Suprapubic skin (tissue), 4 donors: ENCODE results near the gene PSMA6. TPM values are rescaled to one million over a fixed set of nuclear protein-coding genes. Genes with fewer than 3 reads are reported as not detected.
A peak's percentile ranks its signal among the peaks of the same experiment; 100 is the strongest.

Source experiments
- DNase-seq, 2 donors: peaks; one replicate each; pipeline ENCODE4 v3.0.0-alpha.2; 2019; ENCODE audit warnings: low spot score in 2 of 2
- H3K27ac ChIP-seq: fragments of 200-600 bp; sonication (generic); one replicate; pipeline ENCODE4 v1.5.1; 2019
- H3K27me3 ChIP-seq: fragments of 200-600 bp; sonication (generic); one replicate; pipeline ENCODE4 v1.5.1; 2019
- H3K36me3 ChIP-seq: fragments of 200-600 bp; sonication (generic); one replicate; pipeline ENCODE4 v1.5.1; 2019
- H3K4me1 ChIP-seq: fragments of 200-600 bp; sonication (generic); one replicate; pipeline ENCODE4 v1.5.1; 2019
- H3K4me3 ChIP-seq: fragments of 200-600 bp; sonication (generic); one replicate; pipeline ENCODE4 v1.5.1; 2019; ENCODE audit warnings: mild to moderate bottlenecking
- H3K9me3 ChIP-seq: fragments of 200-600 bp; sonication (generic); one replicate; pipeline ENCODE4 v1.5.1; 2019
- EP300 ChIP-seq: sonication (generic); formaldehyde crosslinking; IDR thresholded peaks from one replicate; pipeline ENCODE4 v1.6.1; 2017; ENCODE audit warnings: antibody characterized with exemption
- POLR2A ChIP-seq, 2 donors: fragments of 450-650 bp; IDR thresholded peaks; one replicate each; pipeline ENCODE4 v1.6.1; 2017; ENCODE audit warnings: antibody characterized with exemption in 2 of 2, mild to moderate bottlenecking in 2 of 2, moderate library complexity in 2 of 2
- POLR2AphosphoS5 ChIP-seq, 3 donors: sonication (generic); formaldehyde crosslinking; IDR thresholded peaks; one replicate each; pipeline ENCODE4 v1.6.1; 2017; ENCODE audit warnings: antibody characterized with exemption in 3 of 3
- WGBS: methylation state at CpG from one replicate; pipeline ENCODE4 v1.1.5; 2018; 5-methylcytosine and 5-hydroxymethylcytosine counted together
- total RNA-seq, 4 donors: library from RNA; depleted of rRNA; stranded (reverse); fragments of >200 nt; gene quantifications; one replicate each; pipeline ENCODE4 v1.1.0, GENCODE V29; 2016
- TF ChIP-seq, protein P1 (sequence below), 2 donors: fragments of 200-600 bp in 1 of 2; fragments of 450-650 bp in 1 of 2; sonication (generic) in 1 of 2; IDR thresholded peaks; one replicate each; pipeline ENCODE4 v1.5.1; 2016 to 2019; ENCODE audit warnings: antibody characterized with exemption in 2 of 2, mild to moderate bottlenecking in 1 of 2, moderate library complexity in 1 of 2

PSMA6 gene
- 100 to 1,000 TPM in 3 of 4 donors, 10 to 100 TPM in 1; 80.4 to 133 (median 110) TPM for total RNA-seq

DNA sequence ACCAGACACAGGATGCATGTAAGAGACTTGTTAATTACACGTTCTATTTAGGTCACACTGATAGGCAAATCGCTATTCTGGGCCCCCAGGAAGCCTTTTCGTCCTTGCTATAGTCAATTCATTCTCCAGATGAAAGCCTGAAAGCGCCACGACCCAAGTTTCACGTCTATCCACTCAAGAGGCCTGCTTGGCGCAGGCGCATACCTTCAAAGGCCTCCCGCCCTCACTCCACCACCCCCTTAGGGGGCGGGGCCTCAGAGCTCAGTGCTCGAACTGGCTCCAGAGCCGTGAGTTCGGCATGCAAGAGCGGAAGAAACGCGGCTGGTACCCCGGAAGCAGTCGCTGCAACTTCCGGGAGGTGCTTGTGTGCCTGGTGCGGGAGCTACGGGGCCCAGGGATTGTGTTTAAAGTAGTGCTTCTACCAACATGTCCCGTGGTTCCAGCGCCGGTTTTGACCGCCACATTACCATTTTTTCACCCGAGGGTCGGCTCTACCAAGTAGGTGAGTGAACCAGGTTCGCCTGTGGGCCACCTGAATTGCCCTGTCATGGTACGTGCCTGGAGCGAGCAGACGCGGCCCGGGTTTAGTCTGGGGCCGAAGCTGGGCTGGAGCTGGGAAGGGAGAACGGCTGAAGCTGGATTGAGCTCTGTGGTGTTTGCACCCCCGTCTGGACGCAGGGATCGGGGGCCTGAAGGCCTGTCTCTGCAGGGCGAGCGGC is at the start of gene PSMA6:
Gene PSMA6, plus strand, starts transcription at position 332 of the 719 bp plus-strand sequence. Its CDS starts 95 bp downstream, at position 427.
- peak within 1 kb of the TSS; percentile 84 for H3K4me3 ChIP-seq
- no peaks in the 10 kb centered on the region for H3K36me3 ChIP-seq
- H3K9me3 ChIP-seq: no peaks in the 10 kb centered on the region
- H3K27me3 ChIP-seq: no peaks in the 10 kb centered on the region
- peak in 2 of 3 donors; percentile 67 to 78 for TF ChIP-seq POLR2AphosphoS5 (IDR thresholded peaks at IDR 0.05)
- TF ChIP-seq, protein P1, sequence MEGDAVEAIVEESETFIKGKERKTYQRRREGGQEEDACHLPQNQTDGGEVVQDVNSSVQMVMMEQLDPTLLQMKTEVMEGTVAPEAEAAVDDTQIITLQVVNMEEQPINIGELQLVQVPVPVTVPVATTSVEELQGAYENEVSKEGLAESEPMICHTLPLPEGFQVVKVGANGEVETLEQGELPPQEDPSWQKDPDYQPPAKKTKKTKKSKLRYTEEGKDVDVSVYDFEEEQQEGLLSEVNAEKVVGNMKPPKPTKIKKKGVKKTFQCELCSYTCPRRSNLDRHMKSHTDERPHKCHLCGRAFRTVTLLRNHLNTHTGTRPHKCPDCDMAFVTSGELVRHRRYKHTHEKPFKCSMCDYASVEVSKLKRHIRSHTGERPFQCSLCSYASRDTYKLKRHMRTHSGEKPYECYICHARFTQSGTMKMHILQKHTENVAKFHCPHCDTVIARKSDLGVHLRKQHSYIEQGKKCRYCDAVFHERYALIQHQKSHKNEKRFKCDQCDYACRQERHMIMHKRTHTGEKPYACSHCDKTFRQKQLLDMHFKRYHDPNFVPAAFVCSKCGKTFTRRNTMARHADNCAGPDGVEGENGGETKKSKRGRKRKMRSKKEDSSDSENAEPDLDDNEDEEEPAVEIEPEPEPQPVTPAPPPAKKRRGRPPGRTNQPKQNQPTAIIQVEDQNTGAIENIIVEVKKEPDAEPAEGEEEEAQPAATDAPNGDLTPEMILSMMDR (IDR thresholded peaks at IDR 0.05): no peak
- peak in 1 of 2 donors; percentile 77 for TF ChIP-seq POLR2A (IDR thresholded peaks at IDR 0.05)
- TF ChIP-seq EP300: no peak
- DNase-seq: peak; percentile 98 to 99
- 0% methylated on average over 22 of the region's 40 CpGs for WGBS
- H3K4me1 ChIP-seq: peaks cover 56% of the 10 kb centered on the region
- H3K27ac ChIP-seq: peak within 1 kb of the TSS; percentile 94

DNA sequence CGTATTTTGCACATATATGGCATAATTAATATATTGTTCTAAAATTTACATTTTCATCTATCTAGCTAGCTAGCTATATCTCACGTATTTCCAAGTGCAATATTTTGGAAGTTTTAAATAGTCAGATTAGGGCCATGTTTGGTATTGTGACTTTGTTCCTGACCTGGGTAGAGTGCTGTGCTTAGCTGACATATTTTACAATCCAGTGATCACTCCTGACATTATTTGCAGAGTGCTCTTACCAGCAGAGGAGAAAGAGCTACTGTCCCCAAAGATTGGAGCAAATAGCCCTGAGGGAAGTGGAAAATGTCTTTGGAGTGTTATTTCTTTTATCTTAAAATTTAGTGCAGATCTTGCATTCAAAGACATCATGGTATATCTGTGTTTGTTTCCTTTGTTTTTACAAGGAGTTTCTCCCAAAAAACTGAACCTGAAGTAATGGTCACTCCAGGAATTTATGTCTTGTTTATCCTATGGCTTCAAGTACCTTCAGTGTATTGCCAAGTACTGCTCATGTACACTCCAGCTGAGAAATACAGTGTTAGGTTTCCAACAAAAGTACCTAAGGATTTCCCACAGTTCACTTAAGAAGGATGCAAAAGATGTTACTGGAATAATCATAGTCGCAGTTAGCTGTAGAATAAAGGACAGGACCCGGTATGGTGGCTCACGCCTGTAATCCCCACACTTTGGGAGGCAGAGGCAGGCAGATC is 49.4 kb upstream of the PSMA6 start:
- H3K9me3 ChIP-seq: no peaks in the 10 kb centered on the region
- TF ChIP-seq EP300 (no peak), POLR2AphosphoS5 (IDR thresholded peaks at IDR 0.05) (no peak), POLR2A (IDR thresholded peaks at IDR 0.05) (no peak)
- TF ChIP-seq, protein P1 (IDR thresholded peaks at IDR 0.05): no peak
- no peaks in the 10 kb centered on the region for H3K4me1 ChIP-seq
- no peaks in the 10 kb centered on the region for H3K36me3 ChIP-seq
- DNase-seq: no peak
- no peak overlapping the region for H3K27ac ChIP-seq
- H3K4me3 ChIP-seq: no peak overlapping the region
- 98% methylated on average over 5 of the region's 5 CpGs for WGBS
- no peaks in the 10 kb centered on the region for H3K27me3 ChIP-seq

DNA sequence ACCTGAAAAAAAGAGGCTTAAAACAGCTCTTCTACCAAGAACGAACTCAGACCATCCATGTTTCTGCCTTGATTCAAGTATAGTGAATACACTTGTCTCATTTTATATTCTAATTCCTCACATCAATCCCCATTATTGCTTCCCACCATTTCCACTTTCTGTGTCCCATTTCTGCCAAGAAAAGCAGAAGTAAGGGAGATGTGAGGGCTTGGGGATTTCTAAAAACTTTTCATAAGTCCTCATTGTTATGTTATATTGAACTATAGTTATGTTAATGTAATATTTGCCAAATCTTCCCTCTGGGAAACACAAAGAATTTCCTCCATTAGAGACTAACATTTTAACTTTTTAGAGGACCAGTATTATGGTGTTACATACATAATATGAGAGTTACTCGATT is 48.2 kb upstream of the PSMA6 start:
- H3K4me3 ChIP-seq: no peak overlapping the region
- H3K4me1 ChIP-seq: no peaks in the 10 kb centered on the region
- no peak for DNase-seq
- no peaks in the 10 kb centered on the region for H3K27me3 ChIP-seq
- 86% methylated on average over 2 of the region's 2 CpGs for WGBS
- no peak for TF ChIP-seq POLR2AphosphoS5 (IDR thresholded peaks at IDR 0.05)
- TF ChIP-seq, protein P1 (IDR thresholded peaks at IDR 0.05): no peak
- TF ChIP-seq EP300: no peak
- TF ChIP-seq POLR2A (IDR thresholded peaks at IDR 0.05): no peak
- H3K9me3 ChIP-seq: no peaks in the 10 kb centered on the region
- no peak overlapping the region for H3K27ac ChIP-seq
- no peaks in the 10 kb centered on the region for H3K36me3 ChIP-seq

DNA sequence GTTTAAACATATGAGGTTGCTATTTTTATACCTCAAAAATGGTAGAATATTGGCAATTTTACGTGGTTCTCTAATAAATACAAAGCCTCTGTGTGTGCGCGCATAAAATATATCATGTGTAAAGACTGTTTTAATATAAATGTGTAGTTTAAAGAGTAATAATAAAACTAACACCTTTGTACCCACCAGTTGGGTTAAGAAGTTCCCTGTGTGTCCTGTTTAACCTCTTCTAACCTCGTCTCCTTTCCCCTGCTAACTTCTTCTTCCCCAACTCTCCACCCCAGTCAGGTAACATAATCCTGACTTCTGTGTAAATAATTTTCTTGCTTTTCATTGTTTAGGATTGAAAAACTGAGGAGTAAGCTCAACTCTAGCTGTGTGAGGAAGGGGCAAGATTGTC is 47.6 kb upstream of the PSMA6 start:
- no peak for DNase-seq
- no peaks in the 10 kb centered on the region for H3K4me1 ChIP-seq
- H3K27ac ChIP-seq: no peak overlapping the region
- no peaks in the 10 kb centered on the region for H3K36me3 ChIP-seq
- TF ChIP-seq EP300: no peak
- no peak for TF ChIP-seq POLR2A (IDR thresholded peaks at IDR 0.05)
- TF ChIP-seq, protein P1 (IDR thresholded peaks at IDR 0.05): no peak
- TF ChIP-seq POLR2AphosphoS5 (IDR thresholded peaks at IDR 0.05): no peak
- no peak overlapping the region for H3K4me3 ChIP-seq
- no peaks in the 10 kb centered on the region for H3K9me3 ChIP-seq
- no peaks in the 10 kb centered on the region for H3K27me3 ChIP-seq
- WGBS: 97% methylated on average over 4 of the region's 4 CpGs

DNA sequence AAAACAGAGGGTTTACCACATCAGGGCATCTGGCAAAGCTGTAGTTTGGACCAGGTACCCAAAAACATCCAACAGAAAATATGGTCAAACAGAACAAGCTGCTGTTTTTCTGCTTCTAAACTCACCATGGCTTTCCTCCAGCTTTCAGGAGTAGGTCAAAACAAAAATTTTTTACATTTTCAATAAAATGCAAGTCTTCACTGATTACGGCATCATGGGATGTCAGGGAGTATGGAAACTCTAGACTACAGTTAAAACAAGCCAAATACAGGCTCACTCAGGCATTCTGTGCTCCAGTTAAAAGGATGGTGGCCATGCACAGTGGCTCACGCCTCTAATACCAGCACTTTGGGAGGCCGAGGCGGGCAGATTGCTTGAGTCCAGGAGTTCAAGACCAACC is 47.1 kb upstream of the PSMA6 start:
- no peak for TF ChIP-seq POLR2AphosphoS5 (IDR thresholded peaks at IDR 0.05)
- TF ChIP-seq, protein P1 (IDR thresholded peaks at IDR 0.05): no peak
- TF ChIP-seq EP300: no peak
- TF ChIP-seq POLR2A (IDR thresholded peaks at IDR 0.05): no peak
- H3K36me3 ChIP-seq: no peaks in the 10 kb centered on the region
- H3K27me3 ChIP-seq: no peaks in the 10 kb centered on the region
- H3K27ac ChIP-seq: no peak overlapping the region
- no peaks in the 10 kb centered on the region for H3K9me3 ChIP-seq
- no peak for DNase-seq
- no peaks in the 10 kb centered on the region for H3K4me1 ChIP-seq
- H3K4me3 ChIP-seq: no peak overlapping the region
- 92% methylated on average over 4 of the region's 4 CpGs for WGBS
